Measurements from ENCODE around the gene UVRAG. TPM values are rescaled to one million over a fixed set of nuclear protein-coding genes. Genes with fewer than 3 reads are reported as not detected.

Gene UVRAG
- total and polyA plus RNA-seq, 4 donors, result 4.4 to 15.1 (median 10.0) TPM

- no peaks in the 10 kb centered on the region for H3K9me3 ChIP-seq (ENCODE audit: control insufficient read depth in 4 of 4, low read length in 3 of 4)
- no peak overlapping the region for H3K4me3 ChIP-seq (ENCODE audit: low read depth in 1 of 3, low read length in 3 of 3)
- TF ChIP-seq ZBTB33 (IDR thresholded peaks at IDR 0.05) (no peak), FOXA1 (IDR thresholded peaks at IDR 0.05) (no peak), EGR1 (IDR thresholded peaks at IDR 0.05; ENCODE audit: low read depth in 2 of 2) (no peak), TAF1 (conservative IDR thresholded peaks at IDR 0.05) (no peak), NR2F2 (IDR thresholded peaks at IDR 0.05) (no peak), HNF4A (conservative IDR thresholded peaks at IDR 0.05) (no peak), GABPA (IDR thresholded peaks at IDR 0.05 in 1 of 2, conservative IDR thresholded peaks at IDR 0.05 in 1 of 2) (no peak), CTCF (IDR thresholded peaks at IDR 0.05; ENCODE audit: low read depth, low read length, missing input control) (no peak), HNF4G (IDR thresholded peaks at IDR 0.05) (no peak), REST (IDR thresholded peaks at IDR 0.05) (no peak), MAX (IDR thresholded peaks at IDR 0.05) (no peak), JUND (IDR thresholded peaks at IDR 0.05) (no peak), RAD21 (IDR thresholded peaks at IDR 0.05) (no peak), RXRA (IDR thresholded peaks at IDR 0.05) (no peak), SP1 (IDR thresholded peaks at IDR 0.05) (no peak), YY1 (IDR thresholded peaks at IDR 0.05) (no peak)
- 87% methylated on average over 1 of the region's 1 CpG for WGBS
- peaks cover 2 to 22% (median 22%) of the 10 kb centered on the region in 4 donors for H3K4me1 ChIP-seq (ENCODE audit: control insufficient read depth in 4 of 4, insufficient read depth in 4 of 4, low read length in 3 of 4)
- no peak overlapping the region for H3K9ac ChIP-seq (ENCODE audit: low read depth in 1 of 2, low read length in 2 of 2)
- H3K36me3 ChIP-seq (ENCODE audit: control insufficient read depth in 4 of 4, insufficient read depth in 3 of 4, low read depth in 1 of 4, low read length in 3 of 4), result no peaks in the 10 kb centered on the region
- no peak overlapping the region for H3K27ac ChIP-seq (ENCODE audit: low read depth in 1 of 2, low read length in 2 of 2)
- no peak for DNase-seq (ENCODE audit: low spot score)
- H3K27me3 ChIP-seq (ENCODE audit: control insufficient read depth in 4 of 4, insufficient read depth in 4 of 4, low read length in 3 of 4), result no peaks in the 10 kb centered on the region
These were observed 1.4 kb upstream of the UVRAG start for GRCh38 chr11:75813622-75814039.

DNA sequence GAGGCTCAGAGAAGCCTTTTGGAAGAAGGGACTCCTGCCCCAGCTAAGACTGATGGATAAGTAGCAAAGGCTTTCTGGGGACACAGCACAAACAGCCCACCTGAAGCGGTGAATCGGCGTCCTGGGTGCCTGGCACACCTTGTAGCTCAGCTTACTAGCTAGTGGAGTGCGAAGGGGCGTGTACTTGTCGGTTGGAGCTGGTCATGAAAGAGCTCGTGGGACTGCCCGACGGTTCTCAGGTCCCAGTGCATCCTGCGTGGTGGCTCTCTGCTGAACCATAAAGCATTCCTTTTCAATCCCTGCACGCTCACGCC, 690 bp upstream of the UVRAG start:
- Histone ChIP-seq H3K27ac (ENCODE audit: low read depth in 1 of 2, low read length in 2 of 2) (peak overlapping the region; percentile 26 to 42), H3K36me3 (ENCODE audit: control insufficient read depth in 4 of 4, insufficient read depth in 3 of 4, low read depth in 1 of 4, low read length in 3 of 4) (no peaks in the 10 kb centered on the region), H3K4me3 (ENCODE audit: low read depth in 1 of 3, low read length in 3 of 3) (peak overlapping the region; percentile 55 to 81 (median 70)), H3K4me1 (ENCODE audit: control insufficient read depth in 4 of 4, insufficient read depth in 4 of 4, low read length in 3 of 4) (peaks cover 2 to 25% (median 22%) of the 10 kb centered on the region in 4 donors), H3K27me3 (ENCODE audit: control insufficient read depth in 4 of 4, insufficient read depth in 4 of 4, low read length in 3 of 4) (no peaks in the 10 kb centered on the region), H3K9ac (ENCODE audit: low read depth in 1 of 2, low read length in 2 of 2) (peak overlapping the region in 1 of 2 donors; percentile 14), H3K9me3 (ENCODE audit: control insufficient read depth in 4 of 4, low read length in 3 of 4) (no peaks in the 10 kb centered on the region)
- WGBS, result 1% methylated on average over 12 of the region's 12 CpGs
- no peak for DNase-seq (ENCODE audit: low spot score)
- no peak for TF ChIP-seq SP1 (IDR thresholded peaks at IDR 0.05)
- no peak for TF ChIP-seq RAD21 (IDR thresholded peaks at IDR 0.05)
- TF ChIP-seq GABPA (IDR thresholded peaks at IDR 0.05 in 1 of 2, conservative IDR thresholded peaks at IDR 0.05 in 1 of 2), result no peak
- no peak for TF ChIP-seq TAF1 (conservative IDR thresholded peaks at IDR 0.05)
- TF ChIP-seq HNF4G (IDR thresholded peaks at IDR 0.05), result no peak
- no peak for TF ChIP-seq FOXA2 (IDR thresholded peaks at IDR 0.05)
- no peak for TF ChIP-seq NR2F2 (IDR thresholded peaks at IDR 0.05)
- TF ChIP-seq CTCF (IDR thresholded peaks at IDR 0.05; ENCODE audit: low read depth, low read length, missing input control), result no peak
- no peak for TF ChIP-seq JUND (IDR thresholded peaks at IDR 0.05)
- TF ChIP-seq RXRA (IDR thresholded peaks at IDR 0.05), result no peak
